ENCODE data around the gene SMS. TPM values are rescaled to one million over a fixed set of nuclear protein-coding genes. Genes with fewer than 3 reads are reported as not detected.
A peak's percentile ranks its signal among the peaks of the same experiment; 100 is the strongest.
"Not testable (repeated sequence)": the region's sequence is repeated elsewhere in the genome, so short reads cannot be mapped to it uniquely, and the experiment has no call there.

The SMS gene
- total RNA-seq, 1 donor from 2014 or later: 187 TPM

DNA sequence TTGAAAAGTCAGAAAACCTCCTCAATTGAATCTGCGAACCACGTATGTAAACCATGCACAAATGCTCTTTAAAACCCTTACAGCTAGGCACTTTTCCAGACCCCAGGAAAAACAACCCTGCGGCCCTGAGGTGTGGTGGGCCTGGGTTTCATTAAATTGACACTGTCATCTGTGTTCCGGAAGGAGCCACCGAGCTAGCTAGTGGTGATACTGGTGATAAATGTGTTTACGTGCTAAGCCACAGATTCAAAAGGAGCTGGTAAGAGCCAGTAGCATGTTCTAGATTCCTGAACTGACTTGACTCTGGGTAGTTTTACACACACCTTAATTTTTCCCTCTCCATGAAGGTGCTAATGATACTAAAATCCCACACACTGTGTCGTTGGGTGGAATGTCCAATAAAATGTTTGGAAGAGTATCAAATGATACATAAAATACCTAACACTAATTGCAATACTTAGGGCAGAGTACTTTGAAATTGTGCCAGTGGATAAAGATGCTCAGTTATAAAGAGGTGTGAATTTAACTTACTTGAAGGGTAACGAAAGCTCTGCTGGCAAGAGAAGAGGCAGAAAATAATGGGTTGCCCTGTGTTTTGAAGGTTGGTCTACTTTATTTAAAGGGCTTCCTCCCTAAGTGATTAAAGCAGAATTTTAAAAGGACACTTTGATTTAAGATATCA lies 8.5 kb downstream of the SMS start:
- H3K9me3 Mint-ChIP-seq (ENCODE audit: unreplicated experiment): no peaks in the 10 kb centered on the region
- no peak overlapping the region for H3K27ac ChIP-seq (ENCODE audit: low read depth, low read length)
- H3K4me3 Mint-ChIP-seq (ENCODE audit: unreplicated experiment): no peak overlapping the region
- H3K27me3 Mint-ChIP-seq (ENCODE audit: low read depth, unreplicated experiment): no peaks in the 10 kb centered on the region
- H3K27ac Mint-ChIP-seq (ENCODE audit: unreplicated experiment): no peak overlapping the region
- H3K4me1 ChIP-seq (ENCODE audit: insufficient read depth, low read length): peaks cover 31% of the 10 kb centered on the region
- no peak overlapping the region for H2AFZ ChIP-seq (ENCODE audit: low read depth, low read length)
- FAIRE-seq (peak; percentile 50), DNase-seq (ENCODE audit: low read depth) (no peak)
- H4K20me1 ChIP-seq (ENCODE audit: insufficient read depth, low read length): peaks cover 80% of the 10 kb centered on the region
- TF ChIP-seq EZH2 (IDR thresholded peaks at IDR 0.05; ENCODE audit: insufficient read depth, low read length) (no peak), CTCF (IDR thresholded peaks at IDR 0.05; ENCODE audit: insufficient read depth, low read depth, low read length) (no peak)
- H3K4me1 Mint-ChIP-seq (ENCODE audit: low read depth, unreplicated experiment): peaks cover 38% of the 10 kb centered on the region
- no peak overlapping the region for H3K9ac ChIP-seq (ENCODE audit: low read length)
- no peaks in the 10 kb centered on the region for H3K36me3 ChIP-seq (ENCODE audit: insufficient read depth, low read length)
- no peaks in the 10 kb centered on the region for H3K36me3 Mint-ChIP-seq (ENCODE audit: low read depth, unreplicated experiment)
- no peaks in the 10 kb centered on the region for H3K9me3 ChIP-seq (ENCODE audit: insufficient read depth, low read depth, low read length)
- no peak overlapping the region for H3K4me2 ChIP-seq (ENCODE audit: low read length)
- peaks cover 100% of the 10 kb centered on the region for H3K79me2 ChIP-seq (ENCODE audit: insufficient read depth, low read length)
- H3K4me3 ChIP-seq (ENCODE audit: insufficient read depth, low read depth, low read length): no peak overlapping the region
- H3K27me3 ChIP-seq (ENCODE audit: insufficient read depth, low read length): no peaks in the 10 kb centered on the region

DNA sequence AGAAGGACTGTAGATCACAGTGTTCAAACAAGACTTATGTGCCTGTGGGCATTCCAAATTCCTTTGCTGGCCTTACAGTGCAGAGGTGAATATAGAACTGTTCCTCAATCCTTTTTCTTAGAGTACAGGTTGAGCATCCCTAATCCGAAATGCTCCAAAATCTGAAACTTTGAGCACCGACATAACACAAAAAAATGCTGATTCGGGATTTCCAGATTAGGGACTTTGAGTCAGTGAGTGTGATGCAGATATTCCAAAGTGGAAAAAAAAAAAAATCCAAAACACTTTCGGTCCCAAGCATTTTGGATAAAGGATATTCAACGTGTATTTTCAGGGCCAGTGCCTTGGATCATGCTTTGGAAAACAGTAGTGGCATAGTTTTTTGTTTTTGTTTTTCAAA lies 9.2 kb downstream of the SMS start:
- no peaks in the 10 kb centered on the region for H3K36me3 ChIP-seq (ENCODE audit: insufficient read depth, low read length)
- Mint-ChIP-seq H3K27me3 (ENCODE audit: low read depth, unreplicated experiment) (no peaks in the 10 kb centered on the region), H3K4me3 (ENCODE audit: unreplicated experiment) (no peak overlapping the region), H3K27ac (ENCODE audit: unreplicated experiment) (no peak overlapping the region), H3K4me1 (ENCODE audit: low read depth, unreplicated experiment) (peaks cover 43% of the 10 kb centered on the region), H3K36me3 (ENCODE audit: low read depth, unreplicated experiment) (no peaks in the 10 kb centered on the region), H3K9me3 (ENCODE audit: unreplicated experiment) (no peaks in the 10 kb centered on the region)
- H2AFZ ChIP-seq (ENCODE audit: low read depth, low read length): no peak overlapping the region
- H4K20me1 ChIP-seq (ENCODE audit: insufficient read depth, low read length): peaks cover 83% of the 10 kb centered on the region
- H3K79me2 ChIP-seq (ENCODE audit: insufficient read depth, low read length): peaks cover 100% of the 10 kb centered on the region
- H3K9me3 ChIP-seq (ENCODE audit: insufficient read depth, low read depth, low read length): no peaks in the 10 kb centered on the region
- peaks cover 25% of the 10 kb centered on the region for H3K4me1 ChIP-seq (ENCODE audit: insufficient read depth, low read length)
- DNase-seq (ENCODE audit: low read depth): no peak
- no peaks in the 10 kb centered on the region for H3K27me3 ChIP-seq (ENCODE audit: insufficient read depth, low read length)
- no peak overlapping the region for H3K27ac ChIP-seq (ENCODE audit: low read depth, low read length)
- no peak overlapping the region for H3K4me3 ChIP-seq (ENCODE audit: insufficient read depth, low read depth, low read length)
- no peak for TF ChIP-seq CTCF (IDR thresholded peaks at IDR 0.05; ENCODE audit: insufficient read depth, low read depth, low read length)
- no peak for TF ChIP-seq EZH2 (IDR thresholded peaks at IDR 0.05; ENCODE audit: insufficient read depth, low read length)
- peak; percentile 54 for FAIRE-seq
- no peak overlapping the region for H3K4me2 ChIP-seq (ENCODE audit: low read length)
- H3K9ac ChIP-seq (ENCODE audit: low read length): no peak overlapping the region

DNA sequence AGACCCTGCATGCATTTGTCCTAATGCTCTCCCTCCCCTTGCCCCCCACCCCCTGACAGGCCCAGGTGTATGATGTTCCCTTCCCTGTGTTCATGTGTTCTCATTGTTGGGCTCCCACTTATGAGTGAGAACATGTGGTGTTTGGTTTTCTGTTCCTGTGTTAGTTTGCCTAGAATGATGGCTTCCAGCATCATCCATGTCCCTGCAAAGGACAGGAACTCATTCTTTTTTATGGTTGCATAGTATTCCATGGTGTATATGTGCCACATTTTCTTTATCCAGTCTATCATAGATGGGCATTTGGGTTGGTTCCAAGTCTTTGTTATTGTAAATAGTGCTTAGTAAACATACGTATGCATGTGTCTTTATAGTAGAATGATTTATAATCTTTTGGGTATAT lies 10.0 kb downstream of the SMS start:
- H3K9me3 ChIP-seq (ENCODE audit: insufficient read depth, low read depth, low read length); H3K27me3 Mint-ChIP-seq (ENCODE audit: low read depth, unreplicated experiment); H3K9ac ChIP-seq (ENCODE audit: low read length); DNase-seq (ENCODE audit: low read depth); H3K36me3 Mint-ChIP-seq (ENCODE audit: low read depth, unreplicated experiment); H3K9me3 Mint-ChIP-seq (ENCODE audit: unreplicated experiment); H3K4me3 Mint-ChIP-seq (ENCODE audit: unreplicated experiment); H2AFZ ChIP-seq (ENCODE audit: low read depth, low read length); H3K27ac ChIP-seq (ENCODE audit: low read depth, low read length); H3K4me3 ChIP-seq (ENCODE audit: insufficient read depth, low read depth, low read length); H3K27ac Mint-ChIP-seq (ENCODE audit: unreplicated experiment); H3K4me2 ChIP-seq (ENCODE audit: low read length); H3K27me3 ChIP-seq (ENCODE audit: insufficient read depth, low read length); FAIRE-seq; H3K36me3 ChIP-seq (ENCODE audit: insufficient read depth, low read length): not testable (repeated sequence)
- H3K79me2 ChIP-seq (ENCODE audit: insufficient read depth, low read length): peaks cover 100% of the 10 kb centered on the region
- H3K4me1 Mint-ChIP-seq (ENCODE audit: low read depth, unreplicated experiment): peaks cover 48% of the 10 kb centered on the region
- H3K4me1 ChIP-seq (ENCODE audit: insufficient read depth, low read length): peaks cover 19% of the 10 kb centered on the region
- H4K20me1 ChIP-seq (ENCODE audit: insufficient read depth, low read length): peaks cover 85% of the 10 kb centered on the region

Data from astrocyte (in vitro differentiated cells and primary cell).